Endothelial cell (in vitro differentiated cells): ENCODE data around the gene KNOP1. TPM values are rescaled to one million over a fixed set of nuclear protein-coding genes. Genes with fewer than 3 reads are reported as not detected.

ENCODE experiments used
- DNase-seq: peaks from one replicate; pipeline ENCODE4 v3.0.0; 2021; ENCODE audit warnings: low spot score
- H3K27ac Mint-ChIP-seq: one replicate; pipeline ENCODE4 v1.8.0; 2021; ENCODE audit warnings: mixed read lengths, inconsistent platforms; ENCODE audit not compliant: unreplicated experiment
- H3K27me3 Mint-ChIP-seq: one replicate; pipeline ENCODE4 v1.8.0; 2021; ENCODE audit warnings: mild to moderate bottlenecking, moderate library complexity, mixed read lengths, inconsistent platforms; ENCODE audit not compliant: unreplicated experiment
- H3K36me3 Mint-ChIP-seq: one replicate; pipeline ENCODE4 v1.8.0; 2021; ENCODE audit warnings: mild to moderate bottlenecking, low read depth, mixed read lengths, inconsistent platforms; ENCODE audit not compliant: unreplicated experiment
- H3K4me1 Mint-ChIP-seq: one replicate; pipeline ENCODE4 v1.8.0; 2021; ENCODE audit warnings: mild to moderate bottlenecking, mixed read lengths, inconsistent platforms; ENCODE audit not compliant: unreplicated experiment
- H3K4me3 Mint-ChIP-seq: one replicate; pipeline ENCODE4 v1.8.0; 2021; ENCODE audit warnings: mild to moderate bottlenecking, mixed read lengths, inconsistent platforms; ENCODE audit not compliant: unreplicated experiment
- H3K9me3 Mint-ChIP-seq: one replicate; pipeline ENCODE4 v1.8.0; 2021; ENCODE audit warnings: mixed read lengths, inconsistent platforms; ENCODE audit not compliant: unreplicated experiment
- CTCF ChIP-seq: fragments of 200-600 bp; sonication (generic); IDR thresholded peaks from one replicate; pipeline ENCODE4 v1.5.0; 2021; ENCODE audit warnings: antibody characterized with exemption; ENCODE audit not compliant: unreplicated experiment
- total RNA-seq: library from RNA; stranded (reverse); fragmentation: NEBNext Ultra II Directional; extraction: Animal tissue kit (Norgen Biotek cat#: 25700); gene quantifications from one replicate; pipeline ENCODE4 v1.2.1, GENCODE V29; 2021; ENCODE audit not compliant: unreplicated experiment

The KNOP1 gene
- total RNA-seq, 1 donor from 2014 or later, result 36.6 TPM

- DNase-seq, result no peak
- Mint-ChIP-seq H3K9me3 (no peaks in the 10 kb centered on the region), H3K36me3 (peaks cover 51% of the 10 kb centered on the region), H3K27me3 (peaks cover 12% of the 10 kb centered on the region), H3K27ac (no peak overlapping the region), H3K4me3 (no peak overlapping the region), H3K4me1 (peaks cover 36% of the 10 kb centered on the region)
- no peak for TF ChIP-seq CTCF
Measured at GRCh38 chr16:19707569-19708295, 10.3 kb downstream of the KNOP1 start.

GRCh38 chr16:19706846-19707245 lies 11.2 kb downstream of the KNOP1 start:
- Mint-ChIP-seq H3K27me3 (peaks cover 12% of the 10 kb centered on the region), H3K9me3 (no peaks in the 10 kb centered on the region), H3K27ac (no peak overlapping the region), H3K4me1 (peaks cover 34% of the 10 kb centered on the region), H3K36me3 (peaks cover 54% of the 10 kb centered on the region), H3K4me3 (no peak overlapping the region)
- no peak for DNase-seq
- no peak for TF ChIP-seq CTCF

GRCh38 chr16:19705843-19706242 lies 12.2 kb downstream of the KNOP1 start:
- peaks cover 50% of the 10 kb centered on the region for H3K36me3 Mint-ChIP-seq
- H3K4me3 Mint-ChIP-seq, result peak overlapping the region; percentile 70
- peaks cover 9% of the 10 kb centered on the region for H3K27me3 Mint-ChIP-seq
- TF ChIP-seq CTCF, result no peak
- no peaks in the 10 kb centered on the region for H3K9me3 Mint-ChIP-seq
- DNase-seq, result no peak
- H3K4me1 Mint-ChIP-seq, result peaks cover 27% of the 10 kb centered on the region
- peak overlapping the region; percentile 72 for H3K27ac Mint-ChIP-seq

GRCh38 chr16:19705146-19705501 lies 12.9 kb downstream of the KNOP1 start:
- peaks cover 20% of the 10 kb centered on the region for H3K4me1 Mint-ChIP-seq
- peaks cover 9% of the 10 kb centered on the region for H3K27me3 Mint-ChIP-seq
- DNase-seq, result no peak
- TF ChIP-seq CTCF, result no peak
- H3K9me3 Mint-ChIP-seq, result no peaks in the 10 kb centered on the region
- H3K36me3 Mint-ChIP-seq, result peaks cover 56% of the 10 kb centered on the region
- H3K27ac Mint-ChIP-seq, result peak overlapping the region; percentile 48
- H3K4me3 Mint-ChIP-seq, result peak overlapping the region; percentile 73

GRCh38 chr16:19704321-19705145 lies 13.5 kb downstream of the KNOP1 start:
- H3K27me3 Mint-ChIP-seq, result peaks cover 4% of the 10 kb centered on the region
- H3K4me1 Mint-ChIP-seq, result peaks cover 14% of the 10 kb centered on the region
- no peak for DNase-seq
- H3K27ac Mint-ChIP-seq, result peak overlapping the region; percentile 48
- TF ChIP-seq CTCF, result no peak
- peaks cover 54% of the 10 kb centered on the region for H3K36me3 Mint-ChIP-seq
- H3K9me3 Mint-ChIP-seq, result no peaks in the 10 kb centered on the region
- peak overlapping the region; percentile 73 for H3K4me3 Mint-ChIP-seq
